Subcutaneous adipose tissue (tissue), 4 donors: Measurements from ENCODE around the gene MAP4K5. TPM values are rescaled to one million over a fixed set of nuclear protein-coding genes. Genes with fewer than 3 reads are reported as not detected.

ENCODE experiments used
- CTCF ChIP-seq: fragments of 450-650 bp; IDR thresholded peaks from one replicate; pipeline ENCODE4 v1.5.1; 2016; ENCODE audit warnings: low read depth, mild to moderate bottlenecking, control low read depth, antibody characterized with exemption, moderate library complexity
- total RNA-seq, 4 donors: library from RNA; depleted of rRNA; stranded (reverse); fragments of >200 nt; gene quantifications; one replicate each; pipeline ENCODE4 v1.1.0, GENCODE V29; 2016

Gene MAP4K5
- total RNA-seq, 4 donors from 2014 or later = 78.3 to 139 (median 120) TPM

- TF ChIP-seq CTCF = no peak
Observed at GRCh38 chr14:50530794-50531365, 1.5 kb downstream of the MAP4K5 start.

GRCh38 chr14:50530358-50530757 is 2.0 kb downstream of the MAP4K5 start:
- TF ChIP-seq CTCF = no peak

DNA sequence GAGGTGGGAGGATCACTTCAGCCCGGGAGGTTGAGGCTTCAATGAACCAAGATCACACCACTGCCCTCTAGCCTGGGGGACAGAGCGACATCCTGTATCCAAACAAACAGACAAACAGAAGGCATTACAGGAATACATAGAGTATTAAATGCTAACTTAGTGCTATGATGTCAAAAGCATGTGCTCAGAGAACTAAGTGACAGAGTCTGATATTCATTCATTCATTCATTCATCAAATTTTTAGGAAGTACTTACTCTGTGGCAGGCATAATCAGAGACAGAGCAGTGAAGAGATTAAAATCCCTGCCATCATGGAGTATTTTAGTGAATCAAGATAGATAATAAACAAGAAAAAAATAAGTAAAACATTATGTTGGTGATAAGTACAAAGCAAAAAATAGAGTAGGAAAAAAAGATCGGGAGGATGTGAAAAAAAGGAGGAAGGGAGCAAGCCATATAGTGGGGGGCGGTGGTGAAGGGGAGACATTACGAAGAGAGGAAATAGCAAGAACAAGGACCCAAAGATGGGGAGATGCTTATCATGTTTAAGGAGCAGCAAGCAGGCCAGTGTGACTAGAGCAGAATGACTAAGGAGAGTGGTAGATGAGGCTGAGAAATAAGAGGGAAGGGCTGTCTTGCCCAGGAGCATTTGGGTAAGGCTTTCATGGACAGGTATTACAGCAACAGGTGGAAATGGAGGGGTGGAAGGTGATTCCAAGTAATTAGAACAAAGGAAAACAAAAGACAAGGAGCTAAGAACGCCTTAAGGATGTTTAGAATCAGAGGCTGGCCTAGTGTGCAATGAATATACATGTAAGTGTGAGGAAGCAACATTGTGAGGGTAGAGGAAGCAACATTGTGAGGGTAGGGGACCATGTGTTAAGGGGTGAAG is 2.8 kb downstream of the MAP4K5 start:
- no peak for TF ChIP-seq CTCF

DNA sequence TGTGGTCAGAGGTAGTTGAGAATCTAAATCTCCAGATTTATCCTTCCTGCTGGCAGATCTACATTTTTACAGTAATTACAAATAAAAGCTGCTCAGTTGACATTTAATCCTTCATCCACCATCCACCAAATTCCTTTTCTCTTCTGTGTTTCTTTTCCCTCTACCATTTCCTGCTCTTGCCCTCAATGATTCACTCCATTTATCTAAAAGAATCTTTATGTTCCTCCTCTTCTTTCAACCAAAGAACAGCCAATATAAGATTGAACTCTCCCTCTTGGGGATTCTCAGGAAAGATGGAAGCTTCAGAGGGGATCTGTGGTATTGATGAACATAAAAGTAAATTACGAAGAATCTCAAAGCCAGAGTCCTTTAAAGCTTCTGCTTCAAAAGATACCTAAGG is 4.4 kb downstream of the MAP4K5 start:
- TF ChIP-seq CTCF = no peak

DNA sequence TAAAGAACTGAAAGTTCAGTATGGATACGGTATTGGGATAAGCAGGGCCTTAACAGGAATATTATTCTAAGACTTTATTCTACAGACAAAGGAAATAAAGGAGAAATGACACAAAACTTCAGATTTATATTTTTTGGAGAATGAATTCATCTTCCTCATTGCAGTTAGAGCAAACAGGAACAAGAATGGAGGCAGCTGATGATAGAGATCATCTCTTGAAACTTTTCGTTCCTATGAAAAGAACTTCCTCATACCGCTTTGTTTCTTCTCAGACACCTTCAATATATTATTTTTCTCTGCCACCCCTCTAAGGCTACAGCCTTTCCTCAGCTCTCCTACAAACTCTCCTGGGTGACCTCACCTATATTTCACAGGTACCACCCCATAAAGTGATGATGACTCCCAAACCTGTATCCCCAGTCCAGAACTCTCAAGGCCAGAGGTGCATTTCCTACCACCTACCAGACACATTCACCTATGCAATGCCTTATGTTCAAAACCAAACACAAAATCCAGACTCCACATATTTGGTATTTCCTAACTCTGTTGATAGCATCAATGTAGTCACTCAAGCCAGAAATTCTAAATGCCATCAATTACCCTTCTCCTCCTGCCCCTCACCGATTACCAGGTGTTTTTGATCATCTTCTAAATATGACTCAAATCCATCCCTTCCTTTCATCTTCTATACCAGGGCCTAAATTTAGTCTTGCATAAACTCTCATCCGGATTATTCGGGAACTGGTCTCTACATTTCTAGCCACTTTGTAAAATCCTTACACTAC is 7.4 kb downstream of the MAP4K5 start:
- no peak for TF ChIP-seq CTCF

GRCh38 chr14:50524060-50524459 is 8.3 kb downstream of the MAP4K5 start:
- TF ChIP-seq CTCF = no peak
